ENCODE measurements around the gene WWOX. TPM values are rescaled to one million over a fixed set of nuclear protein-coding genes. Genes with fewer than 3 reads are reported as not detected.

WWOX gene
- polyA plus RNA-seq, 1 donor (not counting 4 experiments of a cell fraction or from before 2014, with no cell fraction given): 5.1 TPM

- FAIRE-seq (no peak), DNase-seq (ENCODE audit: low read depth, low spot score) (no peak)
- no peaks in the 10 kb centered on the region for H3K9me3 ChIP-seq (ENCODE audit: control insufficient read depth, low read depth, low read length)
- H3K9me1 ChIP-seq (ENCODE audit: control insufficient read depth, extremely low read depth, insufficient read depth, low read length): no peaks in the 10 kb centered on the region
- no peak overlapping the region for H3K4me3 ChIP-seq (ENCODE audit: control insufficient read depth in 2 of 3, extremely low read depth in 1 of 3, insufficient read depth in 2 of 3, low read depth in 1 of 3, low read length in 3 of 3)
- TF ChIP-seq EZH2 (IDR thresholded peaks at IDR 0.05; ENCODE audit: low read length): no peak
- TF ChIP-seq CTCF (optimal IDR thresholded peaks at IDR 0.05 in 1 of 3, IDR thresholded peaks at IDR 0.05 in 1 of 3, conservative IDR thresholded peaks at IDR 0.05 in 1 of 3; ENCODE audit: extremely low read depth in 1 of 3, insufficient read depth in 2 of 3, low read length in 3 of 3): no peak
- no peak overlapping the region for H3K9ac ChIP-seq (ENCODE audit: control insufficient read depth, extremely low read depth, insufficient read depth, low read length)
- H3K36me3 ChIP-seq (ENCODE audit: control insufficient read depth in 2 of 2, extremely low read depth in 1 of 2, insufficient read depth in 2 of 2, low read length in 2 of 2): no peaks in the 10 kb centered on the region
- H3K4me2 ChIP-seq (ENCODE audit: control insufficient read depth, extremely low read depth, insufficient read depth, low read depth, low read length): no peak overlapping the region
- H4K20me1 ChIP-seq (ENCODE audit: control insufficient read depth, extremely low read depth, insufficient read depth, low read length): no peaks in the 10 kb centered on the region
- H3K27me3 ChIP-seq (ENCODE audit: control insufficient read depth, extremely low read depth, insufficient read depth, low read length): no peaks in the 10 kb centered on the region
- H3K4me1 ChIP-seq (ENCODE audit: control insufficient read depth, extremely low read depth, insufficient read depth, low read length): no peaks in the 10 kb centered on the region
- dilution Hi-C loops (cut with MboI; ENCODE audit: extremely low pct_ligation_motif_present, low sequenced_read_pairs): no loop called here
- no peak overlapping the region for H3K27ac ChIP-seq (ENCODE audit: control insufficient read depth, insufficient read depth, low read length)
- no peak overlapping the region for H2AFZ ChIP-seq (ENCODE audit: control insufficient read depth, low read length)
- H3K79me2 ChIP-seq (ENCODE audit: control insufficient read depth, insufficient read depth, low read length): no peaks in the 10 kb centered on the region
These were observed 983.5 kb downstream of the WWOX start for GRCh38 chr16:79082970-79083369.

- no peak overlapping the region for H3K27ac ChIP-seq (ENCODE audit: control insufficient read depth, insufficient read depth, low read length)
- dilution Hi-C loops (cut with MboI; ENCODE audit: extremely low pct_ligation_motif_present, low sequenced_read_pairs): no loop called here
- H2AFZ ChIP-seq (ENCODE audit: control insufficient read depth, low read length): no peak overlapping the region
- H3K9ac ChIP-seq (ENCODE audit: control insufficient read depth, extremely low read depth, insufficient read depth, low read length): no peak overlapping the region
- H3K9me3 ChIP-seq (ENCODE audit: control insufficient read depth, low read depth, low read length): no peaks in the 10 kb centered on the region
- H3K27me3 ChIP-seq (ENCODE audit: control insufficient read depth, extremely low read depth, insufficient read depth, low read length): no peaks in the 10 kb centered on the region
- no peaks in the 10 kb centered on the region for H3K4me1 ChIP-seq (ENCODE audit: control insufficient read depth, extremely low read depth, insufficient read depth, low read length)
- H3K4me2 ChIP-seq (ENCODE audit: control insufficient read depth, extremely low read depth, insufficient read depth, low read depth, low read length): no peak overlapping the region
- DNase-seq (ENCODE audit: low read depth, low spot score) (no peak), FAIRE-seq (no peak)
- H3K9me1 ChIP-seq (ENCODE audit: control insufficient read depth, extremely low read depth, insufficient read depth, low read length): no peaks in the 10 kb centered on the region
- TF ChIP-seq CTCF (optimal IDR thresholded peaks at IDR 0.05 in 1 of 3, IDR thresholded peaks at IDR 0.05 in 1 of 3, conservative IDR thresholded peaks at IDR 0.05 in 1 of 3; ENCODE audit: extremely low read depth in 1 of 3, insufficient read depth in 2 of 3, low read length in 3 of 3): no peak
- no peak for TF ChIP-seq EZH2 (IDR thresholded peaks at IDR 0.05; ENCODE audit: low read length)
- H3K36me3 ChIP-seq (ENCODE audit: control insufficient read depth in 2 of 2, extremely low read depth in 1 of 2, insufficient read depth in 2 of 2, low read length in 2 of 2): no peaks in the 10 kb centered on the region
- no peaks in the 10 kb centered on the region for H4K20me1 ChIP-seq (ENCODE audit: control insufficient read depth, extremely low read depth, insufficient read depth, low read length)
- no peaks in the 10 kb centered on the region for H3K79me2 ChIP-seq (ENCODE audit: control insufficient read depth, insufficient read depth, low read length)
- H3K4me3 ChIP-seq (ENCODE audit: control insufficient read depth in 2 of 3, extremely low read depth in 1 of 3, insufficient read depth in 2 of 3, low read depth in 1 of 3, low read length in 3 of 3): no peak overlapping the region
These were observed 984.2 kb downstream of the WWOX start for GRCh38 chr16:79083508-79084299.

Data from keratinocyte (primary cell).